Urinary bladder (tissue), 4 donors: ENCODE data around the gene ROCK2. TPM values are rescaled to one million over a fixed set of nuclear protein-coding genes. Genes with fewer than 3 reads are reported as not detected.
"Not testable (repeated sequence)": the region's sequence is repeated elsewhere in the genome, so short reads cannot be mapped to it uniquely, and the experiment has no call there.

Experiments used
- DNase-seq: peaks from one replicate; pipeline ENCODE4 v3.0.0-alpha.2; 2015; ENCODE audit errors: extremely low spot score
- H3K27ac ChIP-seq: one replicate; pipeline ENCODE4 v1.5.1; 2013; ENCODE audit warnings: low read depth, mild to moderate bottlenecking, moderate library complexity
- H3K36me3 ChIP-seq: one replicate; pipeline ENCODE4 v1.6.1; 2013; ENCODE audit warnings: mild to moderate bottlenecking, moderate library complexity; ENCODE audit not compliant: insufficient read depth
- H3K4me1 ChIP-seq: one replicate; pipeline ENCODE4 v1.6.1; 2013; ENCODE audit warnings: mild to moderate bottlenecking, moderate library complexity; ENCODE audit not compliant: insufficient read depth
- H3K4me3 ChIP-seq: one replicate; pipeline ENCODE4 v1.5.1; 2013; ENCODE audit warnings: low read depth, low read length
- WGBS: extraction: QIAGEN DNeasy Blood & Tissue Kit; methylation state at CpG from one replicate; pipeline ENCODE4 v1.1.7; 2013; 5-methylcytosine and 5-hydroxymethylcytosine counted together
- polyA plus RNA-seq: library from polyadenylated mRNA; stranded (reverse); fragments of 200-250 nt; gene quantifications from one replicate; pipeline ENCODE4 v1.2.3, GENCODE V29; 2013
- total RNA-seq: library from RNA; depleted of rRNA; stranded (reverse); fragments of >200 nt; gene quantifications from one replicate; pipeline ENCODE4 v1.2.3, GENCODE V29; 2014
- donor health status: healthy with polysubstance abuse.
- donor health status: healthy.

ROCK2 gene
- total and polyA plus RNA-seq, 2 donors: 36.3 to 167 TPM

- H3K4me1 ChIP-seq, H3K4me3 ChIP-seq, DNase-seq, H3K36me3 ChIP-seq, H3K27ac ChIP-seq: not testable (repeated sequence)
- WGBS: 97% methylated on average over 4 of the region's 4 CpGs
These were observed 92.0 kb downstream of the ROCK2 start for GRCh38 chr2:11252458-11252857.

- H3K27ac ChIP-seq: no peak overlapping the region
- DNase-seq: no peak
- WGBS: 59% methylated on average over 4 of the region's 4 CpGs
- H3K4me1 ChIP-seq: no peaks in the 10 kb centered on the region
- no peak overlapping the region for H3K4me3 ChIP-seq
- H3K36me3 ChIP-seq: no peaks in the 10 kb centered on the region
These were observed 93.8 kb downstream of the ROCK2 start for GRCh38 chr2:11250400-11251196.

GRCh38 chr2:11245322-11245721 is 99.1 kb downstream of the ROCK2 start:
- 93% methylated on average over 1 of the region's 1 CpG for WGBS
- Histone ChIP-seq H3K27ac (no peak overlapping the region), H3K4me1 (no peaks in the 10 kb centered on the region), H3K4me3 (no peak overlapping the region), H3K36me3 (no peaks in the 10 kb centered on the region)
- DNase-seq: no peak

- H3K27ac ChIP-seq: no peak overlapping the region
- H3K36me3 ChIP-seq: no peaks in the 10 kb centered on the region
- no peaks in the 10 kb centered on the region for H3K4me1 ChIP-seq
- no peak overlapping the region for H3K4me3 ChIP-seq
- 98% methylated on average over 1 of the region's 1 CpG for WGBS
- no peak for DNase-seq
These were observed 100.2 kb downstream of the ROCK2 start for GRCh38 chr2:11244091-11244826.

- WGBS: 97% methylated on average over 1 of the region's 1 CpG
- DNase-seq: no peak
- Histone ChIP-seq H3K4me1 (no peaks in the 10 kb centered on the region), H3K27ac (no peak overlapping the region), H3K36me3 (no peaks in the 10 kb centered on the region), H3K4me3 (no peak overlapping the region)
These were observed 100.9 kb downstream of the ROCK2 start for GRCh38 chr2:11243512-11243911.

- H3K36me3 ChIP-seq: no peaks in the 10 kb centered on the region
- whole genome bisulfite sequencing: 96% methylated on average over 2 of the region's 2 CpGs
- DNase-seq: no peak
- H3K4me1 ChIP-seq: no peaks in the 10 kb centered on the region
- H3K4me3 ChIP-seq: no peak overlapping the region
- H3K27ac ChIP-seq: no peak overlapping the region
These were observed 101.8 kb downstream of the ROCK2 start for GRCh38 chr2:11242542-11243174.

GRCh38 chr2:11241412-11242203 is 102.8 kb downstream of the ROCK2 start:
- no peak for DNase-seq
- Histone ChIP-seq H3K4me3 (no peak overlapping the region), H3K4me1 (no peaks in the 10 kb centered on the region), H3K27ac (no peak overlapping the region), H3K36me3 (no peaks in the 10 kb centered on the region)
- 94% methylated on average over 3 of the region's 3 CpGs for WGBS

- 82% methylated on average over 6 of the region's 6 CpGs for WGBS
- DNase-seq: no peak
- no peaks in the 10 kb centered on the region for H3K36me3 ChIP-seq
- H3K4me3 ChIP-seq: no peak overlapping the region
- no peaks in the 10 kb centered on the region for H3K4me1 ChIP-seq
- no peak overlapping the region for H3K27ac ChIP-seq
These were observed 104.6 kb downstream of the ROCK2 start for GRCh38 chr2:11239666-11240462.

- WGBS: 98% methylated on average over 2 of the region's 2 CpGs
- no peak overlapping the region for H3K27ac ChIP-seq
These were observed 105.3 kb downstream of the ROCK2 start for GRCh38 chr2:11239147-11239546.

GRCh38 chr2:11237122-11237521 is 107.3 kb downstream of the ROCK2 start:
- Histone ChIP-seq H3K4me1 (no peaks in the 10 kb centered on the region), H3K27ac (no peak overlapping the region), H3K4me3 (no peak overlapping the region), H3K36me3 (no peaks in the 10 kb centered on the region)
- 87% methylated on average over 2 of the region's 2 CpGs for WGBS
- DNase-seq: no peak

More at GRCh38 chr2:11239147-11239546, 105.3 kb downstream of the ROCK2 start:
- Histone ChIP-seq H3K36me3 (no peaks in the 10 kb centered on the region), H3K4me3 (no peak overlapping the region), H3K4me1 (no peaks in the 10 kb centered on the region)
- no peak for DNase-seq

- H3K27ac ChIP-seq: no peak overlapping the region
- H3K36me3 ChIP-seq: no peaks in the 10 kb centered on the region
- 72% methylated on average over 3 of the region's 3 CpGs for WGBS
- H3K4me3 ChIP-seq: no peak overlapping the region
- no peak for DNase-seq
- H3K4me1 ChIP-seq: no peaks in the 10 kb centered on the region
These were observed 108.1 kb downstream of the ROCK2 start for GRCh38 chr2:11236335-11236734.

- Histone ChIP-seq H3K4me3 (no peak overlapping the region), H3K27ac (no peak overlapping the region), H3K4me1 (no peaks in the 10 kb centered on the region), H3K36me3 (no peaks in the 10 kb centered on the region)
- DNase-seq: no peak
- 30% methylated on average over 2 of the region's 2 CpGs for WGBS
These were observed 108.9 kb downstream of the ROCK2 start for GRCh38 chr2:11235583-11235982.

GRCh38 chr2:11234309-11234708 is 110.1 kb downstream of the ROCK2 start:
- WGBS: 62% methylated on average over 1 of the region's 1 CpG
- H3K4me1 ChIP-seq: no peaks in the 10 kb centered on the region
- no peaks in the 10 kb centered on the region for H3K36me3 ChIP-seq
- H3K4me3 ChIP-seq: no peak overlapping the region
- DNase-seq: no peak
- no peak overlapping the region for H3K27ac ChIP-seq
